ENCODE data around the gene SPNS1.
"Not testable (repeated sequence)": the region's sequence is repeated elsewhere in the genome, so short reads cannot be mapped to it uniquely, and the experiment has no call there.

The SPNS1 gene

DNA sequence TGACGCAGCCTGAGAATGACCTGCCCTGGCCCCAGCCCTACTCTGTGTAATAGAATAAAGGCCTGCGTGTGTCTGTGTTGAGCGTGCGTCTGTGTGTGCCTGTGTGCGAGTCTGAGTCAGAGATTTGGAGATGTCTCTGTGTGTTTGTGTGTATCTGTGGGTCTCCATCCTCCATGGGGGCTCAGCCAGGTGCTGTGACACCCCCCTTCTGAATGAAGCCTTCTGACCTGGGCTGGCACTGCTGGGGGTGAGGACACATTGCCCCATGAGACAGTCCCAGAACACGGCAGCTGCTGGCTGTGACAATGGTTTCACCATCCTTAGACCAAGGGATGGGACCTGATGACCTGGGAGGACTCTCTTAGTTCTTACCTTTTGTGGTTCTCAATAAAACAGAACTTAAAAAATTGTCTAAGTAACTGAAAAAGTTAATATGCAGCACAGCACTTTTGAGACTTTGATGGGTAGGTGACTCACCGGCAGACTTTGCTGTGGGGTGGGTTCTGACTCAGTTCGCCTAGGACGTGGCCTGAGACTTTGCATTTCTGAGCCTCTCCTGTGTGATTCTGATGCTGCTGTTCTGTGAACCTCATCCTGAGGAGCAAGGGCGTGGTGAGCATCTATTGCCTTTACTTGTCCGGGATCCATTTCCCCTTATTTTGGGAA, 15.9 kb downstream of the SPNS1 start:
- no peak for DNase-seq (ENCODE audit: low spot score)

DNA sequence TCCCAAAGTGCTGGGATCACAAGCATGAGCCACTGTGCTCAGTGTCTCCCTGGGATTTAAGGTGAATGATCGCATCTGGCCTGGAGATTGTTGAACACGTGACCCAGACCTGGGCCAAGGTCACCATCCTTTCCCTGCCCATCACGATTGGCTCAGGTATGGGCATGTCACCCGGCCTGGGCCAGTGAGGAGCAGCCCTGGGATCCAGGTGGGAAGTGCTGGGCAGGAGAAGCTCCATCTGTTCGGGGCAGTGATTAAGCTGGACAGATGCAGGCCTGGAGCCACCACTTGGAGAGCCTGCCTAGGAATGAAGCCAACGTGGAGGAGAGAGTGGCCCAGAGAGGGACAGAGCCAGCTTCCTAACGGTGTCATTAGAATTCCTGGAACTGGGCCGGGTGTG, 17.1 kb downstream of the SPNS1 start:
- DNase-seq (ENCODE audit: low spot score) = no peak

DNA sequence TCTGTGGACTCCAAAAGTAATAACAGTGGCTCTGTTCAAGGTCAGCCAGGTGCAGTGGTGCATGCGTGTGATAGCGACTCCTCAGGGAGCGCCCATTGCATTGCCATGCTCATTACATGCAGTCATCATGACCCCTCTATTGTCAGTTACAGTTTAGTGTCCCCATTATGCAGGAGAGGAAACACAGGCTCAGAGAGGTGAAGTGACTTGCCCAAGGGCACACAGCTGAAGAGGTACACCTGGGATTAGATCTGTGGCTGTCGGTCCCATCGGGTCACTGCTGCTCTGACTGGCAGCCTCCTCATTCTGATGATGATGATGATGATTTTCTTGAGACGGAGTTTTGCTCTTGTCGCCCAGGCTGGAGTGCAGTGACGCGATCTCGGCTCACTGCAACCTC, 17.9 kb downstream of the SPNS1 start:
- DNase-seq (ENCODE audit: low spot score) = no peak

DNA sequence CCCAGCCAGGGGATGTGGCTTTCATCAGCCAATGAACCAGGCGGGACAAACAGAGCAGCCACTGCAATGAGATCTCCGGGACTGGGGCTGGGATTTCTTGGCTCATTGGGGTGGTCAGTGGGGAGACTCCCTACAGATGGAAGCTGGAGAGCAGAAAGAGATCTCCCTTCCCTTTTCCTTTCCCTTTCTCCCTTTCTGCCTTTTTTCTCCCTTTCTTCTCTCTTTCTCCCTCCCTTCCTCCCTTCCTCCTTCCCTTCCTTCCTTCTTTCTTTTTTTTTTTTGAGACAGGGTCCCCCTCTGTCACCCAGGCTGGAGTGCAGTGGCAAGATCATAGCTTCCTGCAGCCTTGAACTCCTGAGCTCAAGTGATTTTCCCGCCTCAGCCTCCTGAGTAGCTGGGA, 24.3 kb downstream of the SPNS1 start:
- no peak for DNase-seq (ENCODE audit: low spot score)

DNA sequence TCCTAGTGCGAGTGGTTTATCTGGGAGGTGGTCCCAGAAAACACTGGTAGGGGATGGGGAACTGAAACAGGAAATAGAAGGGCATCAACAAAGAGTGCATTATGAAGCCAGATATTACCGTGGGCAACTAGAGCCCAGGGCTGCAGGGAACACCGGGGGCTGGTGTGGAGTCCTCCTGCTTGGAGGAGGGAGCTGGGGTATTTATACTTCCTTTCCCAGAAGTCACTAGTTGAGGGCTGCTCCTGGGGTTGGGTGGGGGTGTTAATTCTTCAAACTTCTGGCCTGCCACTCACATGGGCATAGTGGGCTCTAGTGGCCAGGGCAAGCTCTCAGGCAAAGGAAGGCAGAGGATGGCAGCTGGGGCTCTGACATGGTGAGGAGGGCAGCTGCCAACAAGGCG, 25.0 kb downstream of the SPNS1 start:
- DNase-seq (ENCODE audit: low spot score) = no peak

DNA sequence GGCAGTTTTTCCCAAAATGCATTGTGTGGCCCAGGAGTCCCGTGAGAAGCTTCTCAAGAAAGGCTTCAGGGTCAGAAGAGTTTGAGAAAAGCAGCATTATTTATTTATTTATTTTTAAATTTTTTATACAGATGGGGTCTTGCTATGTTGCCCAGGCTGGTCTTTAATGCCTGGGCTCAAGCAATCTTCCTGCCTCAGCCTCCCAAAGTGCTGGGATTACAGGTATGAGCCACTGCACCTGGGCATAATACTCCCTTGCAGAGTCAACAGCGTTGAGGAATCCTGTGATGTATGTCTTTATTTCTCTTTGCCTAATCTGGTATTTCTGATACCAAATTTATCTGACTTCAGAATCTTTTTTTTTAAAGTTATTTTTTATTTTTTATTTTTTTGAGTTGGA, 25.4 kb downstream of the SPNS1 start:
- DNase-seq (ENCODE audit: low spot score) = no peak

DNA sequence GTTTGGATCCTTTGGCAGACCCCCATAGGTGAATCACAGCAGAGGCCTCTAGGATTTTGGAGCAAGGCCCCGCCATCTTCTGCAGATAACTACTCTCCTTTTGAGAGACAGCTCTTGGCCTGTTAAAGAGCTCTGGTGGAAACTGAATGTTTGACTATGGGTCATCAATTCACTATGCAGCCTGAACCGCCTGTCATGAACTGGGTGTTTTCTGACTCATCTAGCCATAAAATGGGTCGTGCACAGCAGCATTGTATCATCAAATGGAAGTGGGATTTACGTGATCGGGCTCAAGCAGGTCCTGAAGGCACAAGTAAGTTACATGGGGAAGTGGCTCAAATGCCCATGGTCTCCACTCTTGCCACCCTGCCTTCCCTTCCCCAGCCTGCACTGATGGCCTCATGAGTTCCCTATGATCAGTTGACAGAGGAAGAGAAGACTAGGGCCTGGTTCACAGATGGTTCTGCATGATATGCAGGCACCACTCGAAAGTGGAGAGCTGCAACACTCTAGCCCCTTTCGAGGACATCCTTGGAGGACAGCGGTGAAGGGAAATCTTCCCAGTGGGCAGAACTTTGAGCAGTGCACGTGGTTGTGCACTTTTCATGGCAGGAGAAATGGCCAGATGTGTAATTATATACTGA, 30.0 kb downstream of the SPNS1 start:
- DNase-seq (ENCODE audit: low spot score) = not testable (repeated sequence)

DNA sequence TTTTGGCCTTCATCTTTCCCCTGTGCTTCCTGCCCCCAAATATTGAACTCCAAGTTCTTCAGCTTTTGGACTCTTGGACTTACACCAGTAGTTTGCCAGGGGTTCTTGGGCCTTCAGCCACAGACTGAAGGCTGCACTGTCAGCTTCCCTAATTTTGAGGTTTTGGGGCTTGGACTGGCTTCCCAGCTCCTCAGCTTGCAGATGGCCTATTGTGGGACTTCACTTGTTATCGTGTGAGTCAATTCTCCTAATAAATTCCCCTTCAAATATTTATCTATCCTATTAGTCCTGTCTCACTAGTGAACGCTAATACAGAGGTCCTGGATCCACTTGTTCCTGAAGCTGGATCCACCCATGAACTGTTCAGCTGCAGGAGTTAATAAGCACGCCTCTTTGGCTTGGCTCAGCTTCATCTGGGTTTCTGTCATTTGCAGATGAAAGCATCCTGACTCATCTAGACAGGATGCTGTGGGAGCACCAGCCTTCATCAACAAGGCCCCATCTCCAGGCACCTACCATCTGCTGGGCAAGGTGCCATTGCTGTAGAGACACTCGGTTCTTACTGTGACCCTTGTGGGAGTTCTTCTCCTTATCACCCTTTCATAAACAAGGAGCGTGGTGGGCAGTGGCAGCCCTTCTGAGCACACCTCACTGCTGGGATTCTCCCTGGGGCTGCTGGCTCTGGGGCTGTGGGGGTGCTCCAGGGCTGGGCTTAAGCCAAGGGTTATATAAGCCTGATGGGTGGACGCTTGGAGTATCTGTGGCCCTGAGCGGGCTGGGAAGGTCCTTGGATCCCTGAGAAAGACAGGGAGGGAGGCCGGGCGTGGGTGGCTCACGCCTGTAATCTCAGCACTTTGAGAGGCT, 33.4 kb downstream of the SPNS1 start:
- DNase-seq (ENCODE audit: low spot score) = no peak

DNA sequence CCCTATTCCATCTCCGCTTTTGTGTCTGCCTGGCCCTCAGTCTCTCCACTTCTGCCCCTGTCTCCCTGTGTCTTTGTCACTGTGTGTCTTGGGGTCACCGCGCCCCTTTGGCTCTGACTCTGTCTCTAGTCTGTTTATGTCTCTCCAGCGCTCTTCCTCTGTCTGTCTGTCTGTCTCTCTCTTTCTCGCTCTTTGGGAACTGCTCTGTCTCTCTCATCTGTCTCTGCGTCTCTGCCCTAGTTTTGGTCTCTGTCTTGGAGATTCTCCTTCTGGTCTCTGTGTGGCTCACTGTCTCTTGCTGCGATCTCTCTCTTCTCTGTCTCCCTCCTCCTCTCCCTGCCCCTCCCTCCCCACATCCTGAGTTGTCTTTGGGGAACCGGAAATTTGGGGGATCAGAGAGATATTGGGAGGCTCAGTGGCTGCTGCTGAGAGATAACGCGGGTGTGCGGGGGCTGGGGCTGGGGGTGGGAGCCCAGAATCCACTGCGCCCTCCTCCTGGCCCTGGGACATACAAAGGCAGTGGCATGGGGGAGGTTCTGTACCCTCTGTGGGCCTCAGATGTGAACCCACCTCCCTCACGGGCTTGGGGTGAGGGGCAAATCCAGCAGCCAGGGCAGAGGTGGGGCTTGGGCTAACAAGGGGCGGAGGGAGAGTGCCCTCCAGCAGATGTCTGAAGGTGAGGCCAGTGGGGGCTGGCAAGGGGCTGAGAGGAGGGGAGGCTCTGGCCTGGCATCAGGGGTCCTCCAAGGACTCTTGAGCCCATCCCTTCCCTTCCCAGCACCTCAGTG, 34.7 kb downstream of the SPNS1 start:
- no peak for DNase-seq (ENCODE audit: low spot score)

DNA sequence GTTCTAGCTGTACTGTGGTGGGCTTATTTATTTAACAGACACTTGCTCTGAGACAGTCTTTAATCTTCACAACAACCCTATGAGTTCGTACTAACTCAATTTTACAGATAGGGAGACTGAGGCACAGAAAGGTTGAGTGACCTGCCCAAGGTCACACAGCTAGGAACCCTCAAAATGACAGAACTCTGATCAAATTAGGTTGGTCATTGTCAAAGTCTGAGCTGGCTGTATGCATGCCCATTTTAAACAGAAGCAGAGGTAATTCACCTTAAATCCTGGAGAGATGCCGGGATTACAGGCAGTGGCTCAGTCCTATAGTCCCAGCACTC, 35.2 kb downstream of the SPNS1 start:
- DNase-seq (ENCODE audit: low spot score) = no peak

DNA sequence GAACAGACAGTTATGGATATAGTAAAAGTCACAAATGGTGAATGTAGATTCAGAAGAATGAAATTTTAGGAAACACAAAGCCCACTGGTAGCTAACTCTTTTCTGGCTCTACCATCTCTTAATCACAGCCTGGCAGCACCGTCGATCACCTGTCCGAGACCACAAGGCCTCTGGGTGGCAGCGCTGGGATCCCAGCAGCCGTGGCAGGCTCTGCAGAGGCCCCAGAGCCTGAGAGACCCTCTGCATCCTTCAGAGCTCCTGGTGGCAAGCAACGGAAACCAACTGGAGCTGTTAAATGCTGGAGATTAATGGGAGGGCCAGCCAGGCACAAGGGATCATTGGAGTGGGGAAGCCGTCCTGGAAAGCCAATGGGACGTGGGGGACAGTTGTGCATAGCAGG, 36.5 kb downstream of the SPNS1 start:
- peak; percentile 12 for DNase-seq (ENCODE audit: low spot score)

DNA sequence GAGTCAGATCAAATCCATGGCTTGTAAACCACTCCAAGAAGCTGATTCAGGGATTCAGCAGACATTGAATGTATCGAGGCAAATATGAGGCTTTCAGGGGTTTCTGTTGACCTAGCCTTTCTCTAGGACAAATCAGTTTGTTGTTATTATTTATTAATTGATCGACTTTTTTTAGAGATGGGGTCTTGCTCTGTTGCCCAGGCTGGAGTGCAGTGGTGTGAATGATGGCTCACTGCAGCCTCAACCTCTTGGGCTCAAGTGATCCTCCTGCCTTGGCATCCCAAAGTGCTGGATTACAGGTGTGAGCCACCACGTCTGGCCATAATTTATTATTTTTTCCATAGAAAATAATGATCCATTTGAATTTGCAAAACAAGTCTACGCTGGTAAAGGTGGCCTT, 37.3 kb downstream of the SPNS1 start:
- no peak for DNase-seq (ENCODE audit: low spot score)

DNA sequence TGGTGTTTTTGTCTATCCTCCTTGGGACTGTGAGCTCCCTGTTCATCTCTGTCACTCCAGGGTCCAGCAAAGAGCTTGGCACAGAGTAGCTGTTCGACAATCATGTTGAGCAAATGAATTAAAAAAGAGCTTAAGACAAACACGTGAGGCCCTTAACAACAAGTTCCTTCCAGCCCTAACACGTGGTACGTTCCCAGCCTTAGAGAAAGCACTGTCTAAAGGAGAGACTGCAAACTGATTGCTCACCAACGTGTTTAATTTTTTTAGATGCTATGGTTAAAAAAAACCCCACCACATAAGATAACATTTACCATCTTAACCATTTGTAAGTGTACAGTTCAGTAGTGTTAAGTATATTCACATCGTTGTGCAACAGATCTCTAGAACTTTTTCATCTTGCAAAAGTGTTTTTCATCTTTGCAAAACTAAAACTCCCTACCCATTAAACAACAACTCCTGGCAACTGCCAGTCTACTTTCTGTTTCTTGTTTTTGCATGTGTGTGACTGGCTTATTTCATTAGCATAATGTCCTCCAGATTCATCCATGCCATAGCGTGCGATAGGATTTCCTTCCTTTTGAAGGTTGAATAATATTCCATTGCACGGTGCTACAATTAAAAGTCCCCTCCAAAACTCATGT, 38.5 kb downstream of the SPNS1 start:
- no peak for DNase-seq (ENCODE audit: low spot score)

DNA sequence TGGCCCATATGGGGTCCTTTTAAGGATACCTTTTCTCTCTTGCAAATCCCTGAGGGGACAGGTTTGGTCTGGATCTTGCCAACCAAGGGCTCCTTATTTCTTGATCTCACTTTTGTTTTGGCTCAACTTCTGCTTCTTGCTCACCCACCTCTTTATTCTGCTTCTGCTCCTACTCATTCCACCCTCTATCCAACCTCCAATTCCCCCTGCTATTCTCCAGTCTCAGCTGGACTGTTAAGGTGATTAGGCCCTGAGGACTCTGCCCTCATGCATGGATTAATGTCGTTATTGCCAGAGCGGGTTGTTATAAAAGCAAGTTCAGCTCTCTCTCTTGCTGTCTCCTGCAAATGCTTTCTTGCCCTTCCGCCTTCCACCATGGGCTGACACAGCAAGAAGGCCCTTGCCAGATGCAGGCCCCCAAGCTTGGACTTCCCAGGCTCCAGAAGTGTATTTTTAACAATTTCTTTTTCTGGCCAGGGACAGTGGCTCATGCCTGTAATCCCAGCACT, 40.0 kb downstream of the SPNS1 start:
- no peak for DNase-seq (ENCODE audit: low spot score)

DNA sequence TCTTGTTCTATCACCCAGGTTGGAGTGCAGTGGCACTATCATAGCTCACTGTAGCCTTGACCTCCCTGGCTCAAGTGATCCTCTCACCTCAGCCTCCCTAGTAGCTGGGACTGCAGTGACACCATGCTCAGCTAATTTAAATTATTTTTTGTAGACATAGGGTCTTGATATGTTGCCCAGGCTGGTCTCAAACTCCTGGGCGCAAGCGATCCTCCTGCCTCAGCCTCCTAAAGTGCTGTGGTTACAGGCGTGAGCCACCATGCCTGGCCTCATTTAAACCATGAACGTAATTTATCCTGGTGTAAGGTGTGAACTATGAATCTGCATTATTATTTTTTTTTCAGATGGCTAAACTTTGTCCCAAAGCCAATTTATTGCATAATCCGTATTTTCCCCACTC, 47.6 kb downstream of the SPNS1 start:
- no peak for DNase-seq (ENCODE audit: low spot score)

DNA sequence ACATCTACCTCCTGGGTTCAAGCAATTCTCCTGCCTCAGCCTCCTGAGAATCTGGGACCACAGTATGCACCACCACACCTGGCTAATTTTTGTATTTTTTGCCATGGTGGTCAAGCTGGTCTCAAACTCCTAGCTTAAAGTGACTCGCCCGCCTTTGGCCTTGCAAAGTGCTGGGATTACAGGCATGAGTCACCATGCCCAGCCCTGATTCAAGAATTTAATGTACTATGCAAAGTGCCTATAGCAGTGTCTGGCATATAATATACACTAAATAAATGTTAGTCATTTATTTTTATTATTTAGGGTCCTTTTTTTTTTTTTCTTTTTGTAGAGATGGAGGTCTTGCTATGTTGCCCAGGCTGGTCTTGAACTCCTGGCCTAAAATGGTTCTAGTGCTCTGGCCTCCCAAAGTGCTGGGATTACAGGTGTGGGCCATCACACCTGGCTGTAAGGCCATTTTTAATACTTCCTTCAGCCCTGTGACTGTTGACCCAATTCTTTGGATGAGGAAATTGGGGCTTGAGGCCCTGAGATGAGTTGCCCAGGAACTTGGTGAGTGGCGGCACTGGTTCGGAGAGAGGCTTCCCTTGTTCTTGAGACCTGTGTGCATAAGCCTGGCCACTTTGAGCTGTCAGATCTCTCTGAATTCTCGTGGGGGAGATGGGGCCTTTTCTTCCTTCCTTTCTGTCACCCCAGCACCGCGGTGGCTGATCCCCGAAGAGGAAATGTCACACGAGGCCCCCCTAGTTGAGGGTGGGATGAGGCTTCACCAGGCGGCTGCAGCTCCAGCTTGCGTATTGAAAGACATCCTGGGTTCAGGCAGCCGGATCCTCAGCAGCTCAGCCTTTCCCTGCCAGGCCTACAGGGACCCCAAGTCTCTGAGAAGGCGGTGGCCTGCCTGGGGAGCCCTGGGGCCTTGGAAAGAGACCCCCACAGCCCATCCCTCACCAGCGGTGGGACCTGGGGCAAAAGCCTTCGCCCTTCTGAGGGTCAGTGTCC, 49.0 kb downstream of the SPNS1 start:
- no peak for DNase-seq (ENCODE audit: low spot score)

DNA sequence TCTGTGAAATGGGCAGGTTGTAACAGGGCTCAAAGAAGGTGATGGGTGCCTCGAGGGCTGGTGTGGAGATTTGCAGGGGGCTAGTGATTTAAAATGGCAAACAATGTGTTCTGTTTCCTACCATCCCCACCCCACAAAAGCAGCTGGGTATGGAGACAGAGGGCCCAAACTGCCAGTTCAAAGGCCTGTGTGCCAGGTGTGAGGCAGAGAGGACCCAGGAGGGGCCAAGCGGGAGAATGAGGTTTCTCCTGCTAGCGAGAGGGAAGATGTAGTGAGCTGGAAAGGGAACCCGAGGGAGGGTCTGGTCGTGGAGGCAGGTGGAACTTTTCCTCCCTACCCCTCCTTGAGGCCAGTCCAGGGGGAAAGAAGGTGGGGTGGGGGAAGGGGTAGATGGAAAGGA, 49.7 kb downstream of the SPNS1 start:
- DNase-seq (ENCODE audit: low spot score) = no peak

DNA sequence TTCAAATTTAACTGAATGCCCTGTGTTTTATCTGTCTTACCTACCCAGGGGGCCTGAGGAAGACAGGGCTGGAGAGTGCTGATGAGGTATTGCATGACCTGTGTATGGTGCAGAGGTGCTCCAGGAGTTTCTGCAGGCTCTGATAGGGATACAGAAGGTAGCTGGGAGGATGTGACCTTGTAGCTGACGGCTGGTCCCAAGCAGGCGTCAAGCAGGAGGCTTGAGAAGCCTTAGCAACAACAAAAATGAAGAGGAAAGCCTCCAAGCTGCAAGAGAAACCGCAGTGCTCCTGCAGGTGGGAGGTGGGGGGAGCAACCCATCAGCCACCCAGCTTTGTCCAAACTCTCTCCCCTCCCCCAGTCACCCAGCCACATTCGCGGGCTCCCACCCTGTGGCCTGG, 50.6 kb downstream of the SPNS1 start:
- DNase-seq (ENCODE audit: low spot score) = no peak

DNA sequence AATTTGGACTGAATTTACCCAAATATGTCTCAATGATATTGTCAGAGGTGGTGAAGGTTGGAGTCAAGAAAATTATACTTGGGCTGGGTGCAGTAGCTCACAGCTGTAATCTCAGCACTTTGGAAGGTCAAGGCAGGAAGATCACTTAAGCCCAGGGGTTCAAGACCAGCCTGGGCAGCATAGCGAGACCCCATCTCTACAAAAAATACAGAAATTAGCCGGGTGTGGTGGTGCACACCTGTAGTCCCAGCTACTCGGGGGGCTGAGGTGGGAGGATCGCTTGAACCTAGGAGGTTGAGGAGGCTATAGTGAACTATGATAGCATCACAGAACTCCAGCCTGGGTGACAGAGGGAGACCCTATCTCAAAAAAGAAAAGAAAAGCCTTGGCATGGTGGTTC, 51.2 kb downstream of the SPNS1 start:
- DNase-seq (ENCODE audit: low spot score) = no peak

DNA sequence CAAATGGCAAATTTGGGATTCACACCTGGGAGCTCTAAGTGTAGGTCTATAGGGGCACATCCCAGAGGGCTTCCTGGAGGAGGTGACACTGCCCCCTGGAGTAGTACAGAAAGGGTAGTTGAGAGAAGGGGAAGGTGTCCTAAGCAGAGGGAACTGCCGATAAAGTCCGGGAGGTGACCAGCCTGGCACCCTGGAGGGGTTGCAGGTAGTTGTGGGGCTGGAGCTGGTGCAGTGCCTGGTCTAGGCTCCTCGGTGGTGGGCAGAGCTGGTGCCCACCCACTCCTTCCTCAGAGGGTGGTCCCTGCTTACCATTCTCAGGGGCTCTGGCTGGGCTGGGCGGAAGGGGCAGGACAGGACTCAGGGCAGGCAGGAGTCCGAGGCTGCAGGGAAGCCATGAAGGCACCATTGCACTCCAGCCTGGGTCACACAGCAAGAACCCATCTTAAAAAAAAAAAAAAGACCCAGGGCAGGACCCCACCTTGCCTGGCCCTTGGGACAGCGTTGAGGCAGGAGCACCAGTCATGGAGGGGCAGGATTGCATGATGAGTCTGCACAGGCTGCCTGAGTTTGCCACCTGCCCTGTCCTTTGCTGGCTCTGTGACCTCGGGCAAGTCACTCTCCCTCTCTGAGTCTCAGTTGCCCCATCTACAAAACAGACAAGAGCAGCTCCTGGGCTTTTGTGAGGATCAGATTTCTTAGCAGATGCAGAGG, 54.0 kb downstream of the SPNS1 start:
- DNase-seq (ENCODE audit: low spot score) = no peak

All from cerebellar cortex (tissue), 1 donor.